HT1080 (cell line): Measurements from ENCODE around the gene PHEX. TPM values are rescaled to one million over a fixed set of nuclear protein-coding genes. Genes with fewer than 3 reads are reported as not detected.

Source experiments
- DNase-seq: peaks from one replicate; pipeline ENCODE4 v3.0.0-alpha.2; 2015; ENCODE audit warnings: low read depth
- total RNA-seq: library from RNA; depleted of rRNA; stranded (reverse); fragments of >200 nt; shearing (Covaris generic); gene quantifications from 2 replicates; pipeline ENCODE4 v1.2.3, GENCODE V29; 2014

Gene PHEX
- total RNA-seq, 1 experiment from 2014 or later = 0.59 TPM

DNA sequence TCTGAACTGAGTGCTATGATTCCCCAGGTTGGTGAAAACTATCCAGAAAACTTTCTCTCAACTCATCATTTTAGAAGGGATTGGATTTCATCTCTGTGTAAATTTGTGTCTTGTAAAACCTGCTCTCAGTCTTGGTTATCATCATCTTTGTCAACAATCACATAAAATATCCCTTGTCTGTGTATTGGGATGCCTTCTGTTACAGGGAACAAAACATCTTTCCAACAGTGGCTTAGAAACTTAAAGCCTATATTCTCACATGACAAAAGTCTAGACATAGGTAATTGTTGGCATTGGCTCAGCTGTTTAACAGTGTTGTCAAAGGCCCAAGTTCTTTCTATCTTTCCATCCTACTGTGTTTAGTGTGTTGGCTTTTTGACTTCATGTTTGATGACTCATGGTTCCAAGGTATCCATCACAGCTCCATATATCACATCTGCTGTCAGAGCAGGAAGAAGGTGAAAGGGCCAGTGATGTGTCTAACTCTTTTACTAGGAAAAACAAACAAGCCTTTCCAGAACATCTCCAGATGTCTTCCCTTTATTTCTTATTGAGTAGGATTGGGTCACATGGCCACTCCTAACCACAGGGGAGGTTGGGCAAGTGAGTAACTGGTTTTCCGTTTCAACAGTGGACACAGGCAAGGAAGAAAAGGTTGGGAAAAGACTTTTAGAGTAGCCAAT, 65.0 kb downstream of the PHEX start:
- peak; percentile 90 for DNase-seq

GRCh38 chrX:22105231-22105630, 73.1 kb downstream of the PHEX start:
- no peak for DNase-seq

GRCh38 chrX:22105971-22106370, 73.8 kb downstream of the PHEX start:
- no peak for DNase-seq

DNA sequence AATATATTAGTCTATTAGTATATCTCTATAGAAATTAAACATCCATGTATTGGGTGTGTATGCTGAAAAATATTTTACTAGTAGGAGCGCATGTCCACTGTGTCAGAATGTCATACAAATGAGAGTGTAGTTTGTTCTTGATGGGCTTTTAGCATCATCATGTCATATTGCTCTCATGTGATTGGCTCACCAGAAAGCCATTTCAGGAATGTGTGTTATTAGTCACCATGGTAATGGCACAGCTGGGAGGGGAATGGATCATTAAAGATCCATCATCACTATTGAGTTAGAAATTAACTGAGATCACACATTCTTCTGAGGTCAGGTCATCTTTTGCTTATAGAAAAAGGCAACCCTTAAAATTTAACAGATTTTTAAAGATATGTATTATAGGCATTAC, 77.3 kb downstream of the PHEX start:
- DNase-seq = peak; percentile 21

DNA sequence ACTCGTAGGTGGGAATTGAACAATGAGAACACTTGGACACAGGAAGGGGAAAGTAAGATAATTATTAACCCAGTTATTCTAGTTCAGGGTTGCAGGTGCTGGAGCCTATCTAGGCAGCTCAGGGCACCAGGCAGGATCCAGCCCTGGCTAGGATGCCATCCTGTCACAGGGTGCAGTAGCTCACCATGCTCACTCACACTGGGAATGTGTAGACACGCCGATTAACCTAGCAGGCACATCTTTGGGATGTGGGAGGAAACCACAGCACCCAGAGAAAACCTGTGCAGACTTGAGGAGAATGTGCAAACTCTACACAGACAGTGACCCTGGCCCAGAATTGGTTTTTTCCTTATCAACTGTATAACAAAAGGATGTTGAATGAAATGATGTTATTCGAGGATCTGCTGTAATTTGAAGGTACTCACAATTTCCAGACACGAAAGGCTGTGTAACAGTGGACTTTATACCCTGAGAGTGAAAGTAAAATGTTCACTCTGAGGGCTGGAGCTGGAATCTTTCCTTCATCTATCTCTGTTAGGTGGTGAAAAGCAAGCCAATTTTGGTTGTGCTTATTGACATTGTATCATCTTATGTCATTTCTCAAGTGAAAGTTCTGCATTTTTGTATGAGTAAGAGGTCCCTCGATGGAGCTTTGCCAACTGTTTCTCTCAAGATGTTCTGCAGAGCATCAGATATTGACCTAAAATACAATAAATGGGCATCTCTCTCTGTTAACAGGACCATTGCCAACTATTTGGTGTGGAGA, 78.8 kb downstream of the PHEX start:
- DNase-seq = no peak

- DNase-seq = no peak
Measured at GRCh38 chrX:22116605-22117546, 84.8 kb downstream of the PHEX start.

DNA sequence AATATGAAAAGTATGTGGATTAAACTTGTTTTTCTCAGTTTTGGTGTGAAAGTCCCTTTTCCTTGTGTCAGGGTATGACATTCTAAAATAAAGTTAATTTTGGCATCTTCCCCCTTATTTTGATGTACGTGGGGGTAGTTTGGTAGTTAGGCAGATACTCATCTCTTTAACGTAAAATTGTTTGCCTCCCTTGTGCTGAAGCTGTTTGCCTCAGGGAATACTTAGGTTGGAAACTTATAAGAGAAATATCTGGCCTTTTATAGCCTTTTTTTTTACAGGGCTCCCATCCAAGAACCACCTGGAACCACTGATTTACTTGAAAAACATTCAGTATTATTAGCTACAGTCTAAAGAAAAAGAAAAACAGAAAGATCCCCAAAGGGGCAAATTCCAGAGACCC, 85.5 kb downstream of the PHEX start:
- no peak for DNase-seq

DNA sequence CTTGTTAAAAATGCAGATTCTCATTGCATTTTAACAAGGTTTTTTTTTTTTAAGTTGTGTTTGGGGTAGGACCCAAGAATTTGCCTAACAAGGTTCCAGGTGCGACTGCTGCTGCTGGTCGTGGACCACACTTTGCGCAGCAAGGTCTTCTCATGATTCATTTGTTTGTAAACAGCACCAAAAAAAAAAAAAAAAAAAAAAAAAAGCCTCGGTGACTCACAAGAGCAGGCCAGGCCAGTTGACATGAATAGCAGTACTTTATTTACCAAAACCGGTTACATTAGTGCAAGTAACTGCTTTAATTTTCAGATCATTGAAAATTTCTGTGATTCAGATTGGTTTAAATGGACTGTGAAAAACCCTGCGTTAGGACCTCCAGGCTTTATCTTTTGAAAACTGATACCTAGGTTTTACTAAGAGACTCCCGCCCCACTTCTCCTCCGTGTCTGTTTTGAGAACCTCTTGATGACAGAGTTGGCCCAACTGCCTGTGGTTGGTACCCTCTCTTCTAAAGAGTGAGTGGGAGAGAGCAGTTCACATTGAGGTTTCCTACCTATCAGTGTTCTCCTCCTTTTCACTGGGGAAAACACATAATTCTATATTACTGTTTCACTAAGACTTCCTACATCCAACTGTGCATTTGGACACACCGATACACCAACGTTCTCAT, 86.2 kb downstream of the PHEX start:
- DNase-seq = no peak

- no peak for DNase-seq
Measured at GRCh38 chrX:22121161-22121560, 89.0 kb downstream of the PHEX start.

- peak; percentile 73 for DNase-seq
Measured at GRCh38 chrX:22122510-22122909, 90.4 kb downstream of the PHEX start.

GRCh38 chrX:22124098-22124497, 92.0 kb downstream of the PHEX start:
- no peak for DNase-seq

- no peak for DNase-seq
Measured at GRCh38 chrX:22125481-22125880, 93.4 kb downstream of the PHEX start.

- DNase-seq = peak; percentile 7
Measured at GRCh38 chrX:22126327-22126726, 94.2 kb downstream of the PHEX start.

DNA sequence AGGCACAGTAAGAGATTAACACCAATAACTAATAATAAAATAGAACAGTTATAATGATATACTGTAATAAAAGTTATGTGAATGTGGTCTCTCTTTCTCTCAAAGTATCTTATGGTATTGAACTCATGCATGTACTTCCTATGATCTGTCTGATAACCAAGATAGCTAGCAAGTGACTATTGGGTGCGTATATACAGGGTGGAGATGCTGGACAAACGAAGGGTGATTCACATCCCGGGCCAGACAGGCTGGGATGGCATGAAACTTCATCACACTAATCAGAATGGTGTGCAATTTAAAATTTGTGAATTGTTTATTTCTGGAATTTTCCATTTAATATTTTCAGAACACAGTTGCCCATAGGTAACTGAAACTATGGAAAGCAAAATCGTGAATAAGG, 96.8 kb downstream of the PHEX start:
- no peak for DNase-seq

- peak; percentile 75 for DNase-seq
Measured at GRCh38 chrX:22134681-22135080, 102.6 kb downstream of the PHEX start.

DNA sequence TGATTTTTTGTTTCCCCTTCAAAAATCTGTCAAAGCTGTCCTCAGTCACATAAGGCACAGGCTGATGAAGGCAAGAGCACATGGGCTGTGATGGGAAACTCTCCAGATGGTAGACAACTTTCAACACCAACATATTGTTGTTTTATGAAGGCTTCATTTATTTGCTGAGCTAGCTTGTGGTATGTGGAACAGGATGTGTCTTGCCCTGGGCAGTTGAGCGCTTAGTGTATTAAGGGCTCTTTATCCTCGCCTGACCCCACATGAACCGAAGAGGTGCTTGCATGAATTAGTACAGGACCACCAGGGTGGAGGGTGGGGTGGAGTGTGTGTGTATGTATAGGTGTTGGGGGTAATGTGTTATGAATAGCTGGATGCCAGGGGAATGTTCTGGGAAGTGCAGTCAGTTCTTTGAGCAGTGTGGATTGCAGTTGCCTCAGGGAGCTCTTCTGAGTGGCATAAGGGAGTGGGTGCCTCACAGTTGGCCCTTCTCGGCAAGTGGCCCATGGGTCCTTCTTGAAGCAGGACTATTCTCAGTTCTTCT, 103.1 kb downstream of the PHEX start:
- peak; percentile 65 for DNase-seq

DNA sequence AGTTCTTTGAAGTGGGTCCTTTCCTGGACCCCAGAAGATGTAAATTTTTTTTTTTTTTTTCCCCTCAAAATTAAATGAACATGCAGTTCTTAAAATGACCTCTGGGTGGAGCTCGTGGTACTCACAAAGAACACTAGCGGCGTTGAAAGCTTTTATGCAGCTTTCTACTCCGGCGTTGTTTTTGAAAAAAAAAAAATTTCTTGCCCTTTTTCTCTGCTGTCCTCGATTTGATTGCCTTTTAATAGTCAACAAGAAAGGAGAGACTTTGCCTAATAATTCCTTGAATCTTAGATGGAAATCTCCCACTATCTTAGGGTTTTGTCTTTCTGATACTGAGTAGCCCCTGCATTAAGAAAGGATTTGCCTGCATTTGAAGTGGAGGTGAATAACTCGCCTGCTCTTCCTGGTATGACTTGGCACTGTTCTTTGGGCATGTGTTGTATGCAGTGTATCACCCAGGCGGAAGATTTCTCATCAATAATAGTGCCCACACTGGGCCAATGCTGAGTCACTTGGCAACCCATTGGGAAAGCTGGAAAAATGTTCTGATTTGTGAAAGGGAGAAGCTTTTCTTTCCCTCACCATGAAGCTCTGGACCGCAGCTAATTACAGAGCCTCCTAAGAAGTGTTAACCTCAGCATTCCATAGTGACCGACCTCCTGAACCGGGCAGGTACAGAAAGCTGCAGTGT, 104.0 kb downstream of the PHEX start:
- peak; percentile 82 for DNase-seq

DNA sequence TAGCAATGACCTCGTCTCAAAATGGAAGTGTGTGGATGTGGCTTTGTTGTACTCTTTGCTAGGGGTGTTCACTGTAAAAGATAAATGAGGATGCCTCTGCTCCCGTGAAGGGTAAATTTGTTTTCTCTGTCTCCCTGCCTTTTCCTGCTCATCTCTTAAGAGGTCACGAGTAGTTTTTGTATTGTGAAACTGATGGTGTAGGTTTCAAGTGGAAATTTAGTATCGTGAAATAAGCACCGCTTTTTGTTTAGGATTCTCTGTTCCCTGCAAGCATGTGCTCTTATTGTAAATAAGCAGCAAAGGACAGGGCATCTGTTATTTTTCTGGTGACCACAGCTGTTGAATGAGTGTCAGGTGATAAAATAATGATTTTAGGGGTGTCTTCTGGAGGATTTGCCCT, 104.6 kb downstream of the PHEX start:
- DNase-seq = no peak

GRCh38 chrX:22139822-22140221, 107.7 kb downstream of the PHEX start:
- no peak for DNase-seq

GRCh38 chrX:22141047-22141730, 109.1 kb downstream of the PHEX start:
- no peak for DNase-seq
